ENCODE results near the gene NDUFA3.

Gene NDUFA3

GRCh38 chr19:54108496-54108895, 5.8 kb downstream of the NDUFA3 start:
- no peak for DNase-seq

DNA sequence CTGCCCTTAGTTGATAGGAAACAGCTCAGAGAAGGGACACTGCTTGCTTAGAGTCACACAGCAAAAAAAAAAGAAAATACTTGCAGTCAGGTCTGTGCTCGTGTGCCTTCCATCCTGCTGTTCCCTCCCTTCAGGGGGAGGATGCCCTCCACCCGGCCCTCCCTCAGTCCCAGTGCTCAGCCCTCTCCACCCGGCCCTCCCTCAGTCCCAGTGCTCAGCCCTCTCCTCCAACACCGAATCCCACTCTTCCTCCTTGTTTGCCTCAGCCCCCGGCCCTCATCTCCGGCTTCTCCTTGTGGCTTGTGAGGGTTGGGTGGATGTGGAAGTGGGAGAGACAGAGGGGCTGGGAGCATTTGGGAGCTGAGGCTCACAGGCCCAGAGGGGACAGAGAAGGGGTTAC, 7.0 kb downstream of the NDUFA3 start:
- peak; percentile 59 for DNase-seq

DNA sequence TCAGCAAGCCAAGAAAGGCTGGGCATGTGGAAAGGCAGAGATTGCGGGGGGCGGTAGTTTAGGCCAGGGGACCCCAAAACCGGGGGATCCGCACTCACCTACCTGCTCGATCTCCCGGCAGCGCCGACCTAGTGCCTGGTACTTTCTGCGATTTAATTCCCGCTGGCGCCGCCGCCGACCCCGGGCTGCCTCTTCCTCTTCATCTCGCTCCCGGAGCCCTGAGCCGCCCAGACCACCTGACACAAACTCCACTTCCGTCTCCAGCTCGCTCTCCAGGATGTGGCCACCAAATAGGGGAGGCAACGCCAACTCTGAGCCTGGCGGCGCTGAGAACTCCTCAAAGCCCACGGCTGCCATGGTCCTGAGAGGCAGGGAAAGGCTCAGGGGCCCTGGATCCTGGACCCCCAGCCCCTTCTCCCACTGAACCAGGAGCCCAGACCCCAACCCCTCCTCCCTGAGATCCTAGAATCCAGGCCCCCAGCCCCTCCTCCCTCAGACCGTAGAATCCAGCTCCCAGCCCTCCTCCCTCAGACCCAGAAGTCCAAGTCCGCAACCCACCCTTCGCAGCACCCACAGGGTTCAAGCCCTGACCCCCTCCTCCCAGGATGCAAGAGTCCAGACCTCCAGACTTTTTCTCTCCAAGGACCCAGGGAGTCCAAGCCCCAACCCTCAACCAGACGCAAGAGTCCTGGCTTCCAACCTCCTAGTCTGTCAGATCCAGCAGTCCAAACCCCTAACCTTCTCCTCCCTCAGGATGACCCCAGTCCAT, 11.9 kb downstream of the NDUFA3 start:
- peak; percentile 71 for DNase-seq

GRCh38 chr19:54115109-54116063, 12.7 kb downstream of the NDUFA3 start, which contains the start of the genes PRPF31 and TFPT:
PRPF31 (plus strand) TSS chr19:54115754; CDS start chr19:54118279, 2,525 bp downstream.
TFPT (minus strand) TSS chr19:54115657; CDS start chr19:54115269, 388 bp downstream.
- DNase-seq: peak; percentile 97

GRCh38 chr19:54121259-54121658, 18.6 kb downstream of the NDUFA3 start:
- DNase-seq: no peak

- no peak for DNase-seq
Observed at GRCh38 chr19:54123682-54124081, 21.0 kb downstream of the NDUFA3 start.

GRCh38 chr19:54124393-54124792, 21.7 kb downstream of the NDUFA3 start:
- DNase-seq: no peak

DNA sequence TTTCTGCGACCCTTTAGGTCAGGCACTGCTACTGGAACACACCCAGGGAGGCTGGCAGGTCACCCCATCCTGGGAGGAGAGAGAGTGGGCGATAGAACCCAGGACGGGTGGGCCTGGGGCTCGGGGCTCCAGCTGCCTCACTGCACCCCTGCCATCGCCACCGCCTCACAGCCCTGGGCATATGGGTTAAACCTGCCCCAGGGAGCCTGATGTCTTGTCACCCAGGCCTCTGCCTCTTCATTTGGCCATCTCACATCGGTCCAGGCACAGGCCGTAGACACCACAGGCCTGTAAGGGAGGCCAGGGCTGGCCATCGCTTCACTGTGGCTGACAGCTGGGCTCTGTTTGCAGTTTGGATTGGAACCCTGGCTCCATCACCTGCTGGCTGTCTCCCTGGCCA, 23.1 kb downstream of the NDUFA3 start:
- DNase-seq: no peak

DNA sequence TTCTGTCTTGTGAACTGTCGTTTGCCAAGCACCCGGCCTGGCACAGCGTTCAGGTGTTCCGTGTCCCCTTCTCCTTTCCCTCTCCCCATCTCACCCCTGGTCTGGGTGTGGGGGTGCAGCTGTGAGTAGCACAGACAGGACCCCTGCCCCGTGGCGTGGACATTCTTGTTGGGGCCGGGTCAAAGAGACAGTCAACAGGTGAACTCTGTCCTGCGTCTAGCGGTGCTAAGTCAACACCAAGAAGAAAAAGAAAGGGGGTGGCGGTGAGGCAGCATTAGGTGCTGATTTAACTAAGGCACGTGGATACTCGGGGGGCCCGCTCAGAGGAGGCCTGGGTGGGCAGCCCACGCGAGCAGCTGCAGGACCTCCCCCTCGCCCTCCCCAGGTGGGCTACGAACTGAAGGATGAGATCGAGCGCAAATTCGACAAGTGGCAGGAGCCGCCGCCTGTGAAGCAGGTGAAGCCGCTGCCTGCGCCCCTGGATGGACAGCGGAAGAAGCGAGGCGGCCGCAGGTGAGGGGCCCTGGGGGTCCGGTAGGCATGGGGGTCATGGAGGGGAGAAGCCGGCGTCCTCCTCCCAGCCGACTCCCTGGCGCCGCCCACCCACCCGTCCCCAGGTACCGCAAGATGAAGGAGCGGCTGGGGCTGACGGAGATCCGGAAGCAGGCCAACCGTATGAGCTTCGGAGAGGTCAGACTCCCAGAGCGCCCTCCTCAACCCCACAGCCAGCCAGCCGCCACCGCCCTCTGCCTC, 25.2 kb downstream of the NDUFA3 start:
- DNase-seq: no peak

DNA sequence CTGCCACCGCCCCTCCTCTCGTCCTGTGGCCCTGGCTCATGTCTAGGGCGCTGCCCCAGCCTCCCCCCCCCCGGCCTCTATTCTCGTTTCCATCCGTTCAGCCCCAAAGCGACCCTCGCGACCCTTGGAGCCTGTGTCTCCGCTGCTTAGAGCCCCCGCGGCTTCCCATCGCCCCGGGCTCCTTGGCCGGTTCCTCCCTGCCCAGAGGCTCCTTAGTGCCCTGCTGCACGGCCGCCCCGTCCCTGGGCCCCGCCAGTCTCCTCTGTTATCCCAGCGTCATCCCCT, 25.7 kb downstream of the NDUFA3 start:
- DNase-seq: no peak

- DNase-seq: no peak
Observed at GRCh38 chr19:54128796-54129616, 26.4 kb downstream of the NDUFA3 start.

DNA sequence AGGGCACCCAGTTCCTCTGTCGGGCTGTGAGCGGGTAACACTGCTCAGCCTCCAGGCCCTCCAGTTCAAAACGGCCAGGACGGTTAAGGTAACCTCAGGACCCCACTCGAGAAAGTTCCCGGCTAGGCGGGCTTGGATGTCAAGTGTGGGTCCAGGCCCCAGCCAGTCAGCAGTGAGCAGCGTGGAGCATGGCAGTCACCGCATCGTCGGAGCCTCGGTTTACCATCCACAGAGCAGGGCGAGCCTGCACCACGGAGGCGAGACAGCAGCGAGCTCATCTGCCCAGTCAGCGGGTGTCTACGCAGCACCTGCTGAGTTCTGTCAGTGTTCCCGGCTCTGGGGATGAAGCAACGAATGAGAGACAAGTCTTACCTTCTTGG, 27.0 kb downstream of the NDUFA3 start:
- DNase-seq: no peak

GRCh38 chr19:54133312-54133956, 30.8 kb downstream of the NDUFA3 start:
- DNase-seq: peak; percentile 89

- DNase-seq: no peak
Observed at GRCh38 chr19:54133957-54134590, 31.4 kb downstream of the NDUFA3 start.

GRCh38 chr19:54136086-54136863, 33.6 kb downstream of the NDUFA3 start:
- DNase-seq: no peak

- peak; percentile 100 for DNase-seq
Observed at GRCh38 chr19:54136864-54137698, 34.4 kb downstream of the NDUFA3 start.

DNA sequence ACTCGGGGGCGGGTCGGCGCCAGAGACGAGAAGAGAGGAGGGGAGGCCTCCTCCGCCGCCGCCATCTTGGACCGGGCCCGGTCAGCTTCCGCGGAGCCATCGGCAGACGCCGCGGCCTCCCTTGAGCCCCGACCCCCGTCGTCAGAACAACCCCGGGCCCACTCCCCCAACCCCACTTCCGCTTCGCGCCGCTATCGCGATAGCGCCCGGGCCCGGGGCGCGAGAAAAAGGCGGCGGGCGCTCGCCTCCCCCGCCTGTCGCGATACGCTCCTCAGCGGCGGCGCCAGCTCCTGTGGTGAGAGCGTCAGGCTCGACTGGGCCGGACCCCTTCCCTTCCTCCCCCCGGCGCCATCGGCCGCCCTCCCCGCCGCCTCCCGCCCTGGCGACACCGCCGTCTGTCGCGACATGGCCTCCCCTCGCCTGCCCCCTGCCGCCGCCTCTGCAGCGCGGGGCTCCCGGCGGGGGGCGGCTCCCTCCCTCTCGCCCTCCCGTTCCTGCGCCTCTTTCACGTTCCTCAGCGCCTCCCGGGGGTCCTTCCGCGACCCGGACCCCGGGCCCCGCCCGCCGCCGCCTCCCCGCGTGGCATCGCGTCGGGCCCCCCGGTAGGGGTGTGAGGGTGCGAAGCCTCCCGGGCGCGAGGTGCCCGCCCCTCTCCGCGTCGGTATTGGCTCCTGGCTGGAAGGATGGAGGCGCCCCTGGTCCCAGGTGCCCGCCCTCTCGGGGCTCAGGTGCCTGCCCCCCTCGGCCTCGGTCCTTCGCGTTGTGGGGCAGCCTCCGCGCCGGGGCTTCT, 35.2 kb downstream of the NDUFA3 start, which contains the start of gene CNOT3:
Gene CNOT3, plus strand, starts transcription at position 64 of the 790 bp plus-strand sequence. CDS start 5,217 bp downstream, outside the sequence.
- DNase-seq: no peak

- DNase-seq: no peak
Observed at GRCh38 chr19:54138489-54139256, 36.0 kb downstream of the NDUFA3 start.
